Upper lobe of right lung (tissue), 1 donor: ENCODE measurements around the gene PRKCA. TPM values are rescaled to one million over a fixed set of nuclear protein-coding genes. Genes with fewer than 3 reads are reported as not detected.
A peak's percentile ranks its signal among the peaks of the same experiment; 100 is the strongest.

Experiments
- ATAC-seq: fragments of 200-7000 bp; cut with Tn5 transposase; one replicate; pipeline ENCODE4 v1.9.1; 2020; ENCODE audit warnings: mild to moderate bottlenecking, moderate library complexity
- DNase-seq: peaks from one replicate; pipeline ENCODE4 v3.0.0-alpha.2; 2020
- H3K27ac ChIP-seq: fragments of 200-600 bp; one replicate; pipeline ENCODE4 v1.8.0; 2022
- H3K27me3 ChIP-seq: fragments of 200-600 bp; one replicate; pipeline ENCODE4 v1.8.0; 2022; ENCODE audit warnings: mild to moderate bottlenecking
- H3K36me3 ChIP-seq: fragments of 200-600 bp; one replicate; pipeline ENCODE4 v1.8.0; 2022
- H3K4me1 ChIP-seq: fragments of 200-600 bp; one replicate; pipeline ENCODE4 v1.8.0; 2022
- H3K4me3 ChIP-seq: fragments of 200-600 bp; one replicate; pipeline ENCODE4 v1.8.0; 2022; ENCODE audit warnings: mild to moderate bottlenecking
- H3K9me3 ChIP-seq: fragments of 200-600 bp; one replicate; pipeline ENCODE4 v1.8.0; 2022
- CTCF ChIP-seq: fragments of 200-600 bp; IDR thresholded peaks from one replicate; pipeline ENCODE4 v1.8.0; 2022; ENCODE audit warnings: antibody characterized with exemption
- intact Hi-C: fragments of 100-400 bp; cut with DNase I; formaldehyde crosslinking; loops from one replicate; pipeline ENCODE4 v1.11.0; 2022
- total RNA-seq: library from RNA; stranded (reverse); fragmentation: NEBNext Ultra II Directional; extraction: Animal tissue kit (Norgen Biotek cat#: 25700); gene quantifications from one replicate; pipeline ENCODE4 v1.2.1, GENCODE V29; 2021
- donor health status: DM: no; HTN: yes; CAD: no; lungs with severe emphysema.

Gene PRKCA
- total RNA-seq, 1 donor from 2014 or later, result 43.4 TPM

GRCh38 chr17:66423056-66423955 is 120.9 kb downstream of the PRKCA start:
- Histone ChIP-seq H3K4me1 (no peaks in the 10 kb centered on the region), H3K27me3 (no peaks in the 10 kb centered on the region), H3K27ac (no peak overlapping the region), H3K9me3 (no peaks in the 10 kb centered on the region), H3K4me3 (no peak overlapping the region), H3K36me3 (no peaks in the 10 kb centered on the region)
- no peak for DNase-seq
- TF ChIP-seq CTCF, result no peak
- intact Hi-C loops, result no loop called here
- no peak for ATAC-seq

- Histone ChIP-seq H3K4me3 (no peak overlapping the region), H3K4me1 (peaks cover 5% of the 10 kb centered on the region), H3K27ac (no peak overlapping the region), H3K27me3 (no peaks in the 10 kb centered on the region), H3K9me3 (no peaks in the 10 kb centered on the region), H3K36me3 (no peaks in the 10 kb centered on the region)
- TF ChIP-seq CTCF, result no peak
- DNase-seq, result no peak
- ATAC-seq, result no peak
- intact Hi-C loops, result no loop called here
Measured at GRCh38 chr17:66425756-66426396, 123.5 kb downstream of the PRKCA start.

GRCh38 chr17:66426397-66427033 is 124.1 kb downstream of the PRKCA start:
- H3K4me3 ChIP-seq, result no peak overlapping the region
- H3K36me3 ChIP-seq, result no peaks in the 10 kb centered on the region
- H3K27me3 ChIP-seq, result no peaks in the 10 kb centered on the region
- H3K9me3 ChIP-seq, result no peaks in the 10 kb centered on the region
- ATAC-seq (peak; percentile 72), DNase-seq (no peak)
- no peak overlapping the region for H3K27ac ChIP-seq
- H3K4me1 ChIP-seq, result peaks cover 11% of the 10 kb centered on the region
- intact Hi-C loops, result no loop called here
- TF ChIP-seq CTCF, result peak; percentile 25

DNA sequence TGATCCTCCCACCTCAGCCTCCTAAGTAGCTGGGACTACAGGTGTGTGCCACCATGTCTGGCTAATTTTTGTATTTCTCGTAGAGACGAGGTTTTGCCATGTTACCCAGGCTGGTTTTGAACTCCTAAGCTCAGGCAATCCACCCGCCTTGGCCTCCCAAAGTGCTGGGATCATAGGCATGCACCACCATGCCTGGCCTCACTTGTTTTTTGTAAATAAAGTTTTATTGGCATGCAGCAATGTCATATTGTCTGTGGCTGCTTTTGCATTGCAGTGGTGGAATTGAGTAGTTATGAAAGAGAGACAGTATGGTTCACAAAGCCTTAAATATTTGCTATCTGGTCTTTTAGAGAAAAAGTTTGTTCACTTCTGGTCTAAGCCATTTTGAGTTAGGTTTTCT is 124.7 kb downstream of the PRKCA start:
- Histone ChIP-seq H3K4me3 (no peak overlapping the region), H3K27ac (no peak overlapping the region), H3K4me1 (peaks cover 17% of the 10 kb centered on the region), H3K27me3 (no peaks in the 10 kb centered on the region), H3K9me3 (no peaks in the 10 kb centered on the region), H3K36me3 (no peaks in the 10 kb centered on the region)
- ATAC-seq (no peak), DNase-seq (no peak)
- TF ChIP-seq CTCF, result no peak
- intact Hi-C loops, result no loop called here

GRCh38 chr17:66429680-66430079 is 127.3 kb downstream of the PRKCA start:
- Histone ChIP-seq H3K27me3 (no peaks in the 10 kb centered on the region), H3K36me3 (no peaks in the 10 kb centered on the region), H3K4me3 (no peak overlapping the region), H3K9me3 (no peaks in the 10 kb centered on the region), H3K4me1 (peaks cover 22% of the 10 kb centered on the region), H3K27ac (no peak overlapping the region)
- intact Hi-C loops, result no loop called here
- ATAC-seq (peak; percentile 19), DNase-seq (no peak)
- TF ChIP-seq CTCF, result no peak
